GM23248 (cell line): ENCODE measurements around the gene PCGF2.

ENCODE experiments used
- EZH2 ChIP-seq: fragments of 200-600 bp; sonication (generic); IDR thresholded peaks from 2 replicates; pipeline ENCODE4 v1.6.1; 2018; ENCODE audit warnings: antibody characterized with exemption, mild to moderate bottlenecking; ENCODE audit not compliant: insufficient read depth, poor library complexity, severe bottlenecking
- EZH2phosphoT487 ChIP-seq: fragments of 200-600 bp; sonication (generic); IDR thresholded peaks from 2 replicates; pipeline ENCODE4 v1.6.1; 2018; ENCODE audit warnings: antibody characterized with exemption, moderate library complexity, mild to moderate bottlenecking, low read depth; ENCODE audit not compliant: insufficient read depth

DNA sequence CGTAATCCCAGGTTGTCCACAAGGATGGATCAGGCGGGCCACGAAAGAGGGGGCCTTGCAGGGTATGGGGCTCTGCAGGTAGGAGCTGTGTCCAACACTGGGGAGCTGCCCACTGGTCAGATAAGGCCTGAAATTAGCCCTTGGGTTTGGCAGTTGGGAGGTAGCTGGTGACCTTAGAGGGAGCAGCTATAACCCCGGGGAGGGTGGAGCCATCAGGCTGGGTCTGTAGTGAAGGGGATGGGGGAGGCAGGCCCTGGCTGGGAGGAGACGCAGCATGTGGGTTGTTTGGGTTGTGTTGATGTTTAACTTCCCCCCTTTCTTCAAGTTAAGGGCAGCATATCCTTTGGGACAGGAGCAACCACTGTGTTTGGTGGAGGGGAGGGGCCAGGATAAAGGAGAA, 37.2 kb downstream of the PCGF2 start:
- TF ChIP-seq EZH2phosphoT487: no peak
- no peak for TF ChIP-seq EZH2
